ENCODE data around the gene LGALS4. TPM values are rescaled to one million over a fixed set of nuclear protein-coding genes. Genes with fewer than 3 reads are reported as not detected.
A peak's percentile ranks its signal among the peaks of the same experiment; 100 is the strongest.
"Not testable (repeated sequence)": the region's sequence is repeated elsewhere in the genome, so short reads cannot be mapped to it uniquely, and the experiment has no call there.

LGALS4 gene
- total RNA-seq, 2 experiments from 2014 or later: 1.4 to 2.4 TPM

GRCh38 chr19:38812009-38812840 lies 520 bp downstream of the LGALS4 start:
- H3K36me3 Mint-ChIP-seq: peaks cover 5% of the 10 kb centered on the region
- H3K27me3 Mint-ChIP-seq: no peaks in the 10 kb centered on the region
- no peak overlapping the region for H3K4me3 Mint-ChIP-seq
- H3K4me1 Mint-ChIP-seq: no peaks in the 10 kb centered on the region
- CTCF ChIA-PET: interaction anchor here (0.5 to 1.4 kb wide), 2 partner anchors 13 to 254 kb away, joined by 3 read pairs; no protein-coding TSS in a partner anchor
- no peaks in the 10 kb centered on the region for H3K9me3 Mint-ChIP-seq (ENCODE audit: low read depth)
- no peak for DNase-seq
- no peak for ATAC-seq
- no peak overlapping the region for H3K27ac Mint-ChIP-seq

- no peak for ATAC-seq
- H3K36me3 Mint-ChIP-seq: no peaks in the 10 kb centered on the region
- CTCF ChIA-PET: no interaction called here
- no peak overlapping the region for H3K4me3 Mint-ChIP-seq
- no peak for DNase-seq
- no peaks in the 10 kb centered on the region for H3K9me3 Mint-ChIP-seq (ENCODE audit: low read depth)
- H3K4me1 Mint-ChIP-seq: peaks cover 6% of the 10 kb centered on the region
- no peak overlapping the region for H3K27ac Mint-ChIP-seq
- H3K27me3 Mint-ChIP-seq: no peaks in the 10 kb centered on the region
These were observed 3.0 kb downstream of the LGALS4 start for GRCh38 chr19:38809592-38810252.

- H3K4me3 Mint-ChIP-seq: no peak overlapping the region
- H3K27me3 Mint-ChIP-seq: no peaks in the 10 kb centered on the region
- no peaks in the 10 kb centered on the region for H3K9me3 Mint-ChIP-seq (ENCODE audit: low read depth)
- peaks cover 8% of the 10 kb centered on the region for H3K4me1 Mint-ChIP-seq
- CTCF ChIA-PET: no interaction called here
- DNase-seq (no peak), ATAC-seq (no peak)
- H3K27ac Mint-ChIP-seq: no peak overlapping the region
- no peaks in the 10 kb centered on the region for H3K36me3 Mint-ChIP-seq
These were observed 4.0 kb downstream of the LGALS4 start for GRCh38 chr19:38808741-38809140.

- not testable (repeated sequence) for H3K9me3 Mint-ChIP-seq (ENCODE audit: low read depth); ATAC-seq; H3K27me3 Mint-ChIP-seq; H3K36me3 Mint-ChIP-seq; DNase-seq; H3K27ac Mint-ChIP-seq; H3K4me1 Mint-ChIP-seq; H3K4me3 Mint-ChIP-seq
- CTCF ChIA-PET: interaction anchor here (0.6 kb wide), 1 partner anchor 405 kb away, joined by 3 read pairs; no protein-coding TSS in a partner anchor
These were observed 5.2 kb downstream of the LGALS4 start for GRCh38 chr19:38807374-38808098.

GRCh38 chr19:38806371-38806770 lies 6.4 kb downstream of the LGALS4 start:
- no peak overlapping the region for H3K27ac Mint-ChIP-seq
- no peaks in the 10 kb centered on the region for H3K9me3 Mint-ChIP-seq (ENCODE audit: low read depth)
- DNase-seq (no peak), ATAC-seq (no peak)
- no peak overlapping the region for H3K4me3 Mint-ChIP-seq
- CTCF ChIA-PET: no interaction called here
- H3K36me3 Mint-ChIP-seq: no peaks in the 10 kb centered on the region
- H3K4me1 Mint-ChIP-seq: peaks cover 8% of the 10 kb centered on the region
- no peaks in the 10 kb centered on the region for H3K27me3 Mint-ChIP-seq

- ATAC-seq: no peak
These were observed 7.6 kb downstream of the LGALS4 start for GRCh38 chr19:38805180-38805579.

GRCh38 chr19:38803543-38803942 lies 9.2 kb downstream of the LGALS4 start:
- no peak for ATAC-seq
- DNase-seq: no peak
- peaks cover 1% of the 10 kb centered on the region for H3K36me3 Mint-ChIP-seq
- CTCF ChIA-PET: interaction anchor here (0.7 kb wide), 2 partner anchors 10 to 97 kb away, joined by 3 read pairs; partner anchors contain the start of gene NFKBIB
- H3K27me3 Mint-ChIP-seq: no peaks in the 10 kb centered on the region
- no peaks in the 10 kb centered on the region for H3K9me3 Mint-ChIP-seq (ENCODE audit: low read depth)
- no peak overlapping the region for H3K4me3 Mint-ChIP-seq
- peaks cover 8% of the 10 kb centered on the region for H3K4me1 Mint-ChIP-seq
- no peak overlapping the region for H3K27ac Mint-ChIP-seq

More at GRCh38 chr19:38805180-38805579, 7.6 kb downstream of the LGALS4 start:
- no peak for DNase-seq
- CTCF ChIA-PET: interaction anchor here (1.2 kb wide), 1 partner anchor 36 kb away, joined by 3 read pairs; no protein-coding TSS in a partner anchor
- Mint-ChIP-seq H3K4me1 (peaks cover 8% of the 10 kb centered on the region), H3K27me3 (no peaks in the 10 kb centered on the region), H3K4me3 (no peak overlapping the region), H3K36me3 (no peaks in the 10 kb centered on the region), H3K9me3 (ENCODE audit: low read depth) (no peaks in the 10 kb centered on the region), H3K27ac (peak overlapping the region; percentile 55)

- no peak overlapping the region for H3K27ac Mint-ChIP-seq
- peaks cover 1% of the 10 kb centered on the region for H3K36me3 Mint-ChIP-seq
- CTCF ChIA-PET: interaction anchor here (1.5 kb wide), 1 partner anchor 9 kb away, joined by 4 read pairs; no protein-coding TSS in a partner anchor
- peaks cover 8% of the 10 kb centered on the region for H3K4me1 Mint-ChIP-seq
- H3K9me3 Mint-ChIP-seq (ENCODE audit: low read depth): no peaks in the 10 kb centered on the region
- no peak for ATAC-seq
- DNase-seq: no peak
- H3K4me3 Mint-ChIP-seq: no peak overlapping the region
- no peaks in the 10 kb centered on the region for H3K27me3 Mint-ChIP-seq
These were observed 11.2 kb downstream of the LGALS4 start for GRCh38 chr19:38801359-38802095.

GRCh38 chr19:38800577-38801347 lies 12.0 kb downstream of the LGALS4 start:
- H3K4me1 Mint-ChIP-seq: peaks cover 8% of the 10 kb centered on the region
- CTCF ChIA-PET: interaction anchor here (1.3 kb wide), 1 partner anchor 87 kb away, joined by 3 read pairs; no protein-coding TSS in a partner anchor

GRCh38 chr19:38799104-38799503 lies 13.6 kb downstream of the LGALS4 start:
- CTCF ChIA-PET: interaction anchor here (1.2 kb wide), 1 partner anchor 24 kb away, joined by 4 read pairs; no protein-coding TSS in a partner anchor
- H3K27me3 Mint-ChIP-seq: peaks cover under 1% of the 10 kb centered on the region

More at GRCh38 chr19:38800577-38801347, 12.0 kb downstream of the LGALS4 start:
- DNase-seq: no peak
- Mint-ChIP-seq H3K9me3 (ENCODE audit: low read depth) (no peaks in the 10 kb centered on the region), H3K27ac (no peak overlapping the region), H3K4me3 (no peak overlapping the region), H3K27me3 (no peaks in the 10 kb centered on the region), H3K36me3 (peaks cover 1% of the 10 kb centered on the region)
- ATAC-seq: no peak

GRCh38 chr19:38797781-38798180 lies 15.0 kb downstream of the LGALS4 start:
- DNase-seq; CTCF ChIA-PET; H3K27me3 Mint-ChIP-seq; H3K27ac Mint-ChIP-seq; H3K4me3 Mint-ChIP-seq; ATAC-seq; H3K9me3 Mint-ChIP-seq (ENCODE audit: low read depth); H3K4me1 Mint-ChIP-seq; H3K36me3 Mint-ChIP-seq: not testable (repeated sequence)

More at GRCh38 chr19:38799104-38799503, 13.6 kb downstream of the LGALS4 start:
- no peak for ATAC-seq
- no peaks in the 10 kb centered on the region for H3K4me1 Mint-ChIP-seq
- no peak overlapping the region for H3K4me3 Mint-ChIP-seq
- no peaks in the 10 kb centered on the region for H3K9me3 Mint-ChIP-seq (ENCODE audit: low read depth)
- no peak overlapping the region for H3K27ac Mint-ChIP-seq
- peaks cover 1% of the 10 kb centered on the region for H3K36me3 Mint-ChIP-seq
- no peak for DNase-seq

- Mint-ChIP-seq H3K4me1 (peaks cover 5% of the 10 kb centered on the region), H3K4me3 (no peak overlapping the region), H3K27ac (no peak overlapping the region), H3K36me3 (peaks cover 1% of the 10 kb centered on the region), H3K27me3 (peaks cover 6% of the 10 kb centered on the region), H3K9me3 (ENCODE audit: low read depth) (no peaks in the 10 kb centered on the region)
- CTCF ChIA-PET: no interaction called here
- DNase-seq (no peak), ATAC-seq (no peak)
These were observed 16.6 kb downstream of the LGALS4 start for GRCh38 chr19:38796154-38796553.
